Kasumi-1 (cell line): ENCODE results near the gene ATP2A2.

Experiments
- DNase-seq, 2 experiments: peaks; one replicate each; lab custom pipeline; 2025; lab: John Stamatoyannopoulos, UW

The ATP2A2 gene

GRCh38 chr12:110262442-110263388, 18.3 kb upstream of the ATP2A2 start:
- DNase-seq: no peak

DNA sequence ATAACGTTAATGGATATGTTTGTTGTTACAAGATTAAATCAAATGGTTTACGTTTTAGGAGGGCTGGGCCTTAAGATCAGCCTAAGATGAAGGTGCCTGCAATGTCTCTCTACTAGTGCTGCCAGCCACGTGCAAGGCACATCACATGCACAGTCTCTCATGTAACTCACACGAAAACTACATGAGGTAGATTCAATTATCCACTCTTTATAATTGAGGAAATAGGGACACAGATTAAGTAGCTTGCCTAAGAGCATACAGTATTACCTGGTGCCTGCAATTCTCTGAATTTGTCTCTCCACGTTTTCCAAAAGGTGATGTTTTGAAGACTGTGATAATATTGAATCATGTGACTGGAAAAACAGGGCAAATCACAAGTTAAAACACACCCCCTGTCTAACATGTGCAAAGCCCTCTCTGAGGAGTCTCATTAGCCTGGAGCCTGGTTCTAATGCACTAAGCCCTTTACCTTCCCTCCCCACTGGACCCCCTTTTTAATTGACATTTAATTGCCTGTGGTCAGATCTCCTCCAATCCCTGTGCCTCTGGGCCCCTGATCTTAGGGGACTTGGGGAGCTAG, 14.6 kb upstream of the ATP2A2 start:
- no peak for DNase-seq

GRCh38 chr12:110266980-110267620, 13.9 kb upstream of the ATP2A2 start:
- no peak for DNase-seq

- DNase-seq: no peak
These were observed 11.4 kb upstream of the ATP2A2 start for GRCh38 chr12:110269622-110270124.

DNA sequence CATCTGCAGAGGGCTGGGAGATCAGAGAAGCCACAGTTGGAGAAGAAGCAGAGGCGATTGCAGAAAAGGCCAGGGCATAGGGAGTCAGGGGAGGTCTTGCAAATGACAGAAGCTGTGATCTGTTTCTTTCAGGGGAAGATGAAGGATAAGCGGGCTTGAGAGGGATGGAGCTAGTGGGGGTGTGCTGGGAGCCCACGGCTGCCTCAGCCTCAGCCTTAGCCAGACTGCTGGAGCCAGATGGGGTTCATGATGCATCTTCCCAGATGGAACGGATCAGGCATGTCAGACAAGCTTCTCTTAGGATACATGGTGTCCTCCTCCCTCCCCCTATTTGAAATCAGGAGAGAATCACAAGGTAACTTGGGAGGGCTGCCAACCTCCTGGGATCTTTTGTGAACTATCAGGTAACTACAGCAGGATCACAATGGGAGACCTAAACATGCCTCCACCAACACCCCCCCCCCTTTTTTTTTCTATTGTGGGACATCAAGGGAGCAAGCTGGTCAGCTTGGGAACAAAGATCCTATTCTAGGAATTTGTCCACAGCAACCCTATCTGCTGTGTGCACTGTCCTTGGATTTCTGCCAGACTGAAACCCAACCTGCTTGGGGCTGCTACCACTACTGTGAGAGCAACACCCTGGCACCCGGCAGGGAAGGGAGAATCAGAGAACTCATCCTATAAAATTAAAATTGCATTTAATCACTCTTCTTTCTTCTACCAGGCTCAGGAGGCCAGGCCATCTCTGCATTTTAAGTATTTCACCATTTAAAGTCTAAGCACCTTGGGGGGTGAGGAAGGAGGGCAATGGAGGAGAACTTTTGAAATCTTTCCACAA, 10.7 kb upstream of the ATP2A2 start:
- DNase-seq: peak in 1 of 2 experiments; percentile 8

GRCh38 chr12:110271015-110271414, 10.0 kb upstream of the ATP2A2 start:
- no peak for DNase-seq

DNA sequence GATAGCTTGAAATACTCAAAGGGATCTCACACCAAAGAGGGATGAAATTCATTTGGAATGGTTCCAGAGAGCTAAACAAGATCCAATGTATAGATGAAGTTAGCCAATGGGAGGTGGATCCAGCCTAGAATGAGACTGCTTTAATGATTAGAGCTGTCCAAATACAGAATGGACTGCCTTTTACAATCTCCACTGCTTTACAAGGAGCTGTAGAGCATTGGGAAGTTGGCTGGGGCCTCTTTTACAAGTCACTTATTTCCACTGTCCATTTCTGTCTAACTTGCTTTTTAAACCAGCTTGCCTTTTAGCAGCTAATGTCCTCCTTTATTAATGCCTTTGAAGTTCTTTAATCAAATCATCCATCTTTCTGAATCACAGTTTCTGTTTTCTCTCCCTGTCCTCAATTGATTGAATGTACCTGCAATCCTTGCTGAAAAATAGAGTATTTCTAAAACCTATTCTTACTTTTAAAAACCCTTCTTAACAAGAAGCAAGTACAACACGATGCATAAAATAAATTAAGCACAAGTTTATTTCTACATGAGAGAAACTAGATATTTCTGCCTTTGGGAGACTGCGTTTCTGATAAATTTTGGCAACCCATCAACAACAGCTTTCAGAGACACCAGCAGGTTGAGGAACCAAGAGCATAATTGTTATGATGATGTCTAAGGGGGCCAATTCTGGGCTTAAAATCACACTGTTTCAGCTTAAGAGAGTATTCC, 3.4 kb upstream of the ATP2A2 start:
- DNase-seq: no peak

DNA sequence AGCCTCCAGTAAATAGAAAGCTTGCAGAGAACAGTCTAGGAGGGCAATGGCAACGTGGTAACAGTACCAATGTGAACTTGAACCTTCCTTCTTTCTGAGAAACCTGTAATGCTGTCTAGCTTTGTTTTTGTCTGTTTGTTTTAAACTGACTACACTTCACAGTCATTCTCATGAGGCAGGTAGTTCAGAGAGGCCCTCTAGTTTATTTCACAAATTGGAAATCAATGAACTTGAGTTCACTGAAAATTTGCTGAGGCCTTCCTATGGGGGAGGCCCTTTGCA, 2.9 kb upstream of the ATP2A2 start:
- DNase-seq: no peak

GRCh38 chr12:110279566-110280375, 1.3 kb upstream of the ATP2A2 start:
- no peak for DNase-seq

DNA sequence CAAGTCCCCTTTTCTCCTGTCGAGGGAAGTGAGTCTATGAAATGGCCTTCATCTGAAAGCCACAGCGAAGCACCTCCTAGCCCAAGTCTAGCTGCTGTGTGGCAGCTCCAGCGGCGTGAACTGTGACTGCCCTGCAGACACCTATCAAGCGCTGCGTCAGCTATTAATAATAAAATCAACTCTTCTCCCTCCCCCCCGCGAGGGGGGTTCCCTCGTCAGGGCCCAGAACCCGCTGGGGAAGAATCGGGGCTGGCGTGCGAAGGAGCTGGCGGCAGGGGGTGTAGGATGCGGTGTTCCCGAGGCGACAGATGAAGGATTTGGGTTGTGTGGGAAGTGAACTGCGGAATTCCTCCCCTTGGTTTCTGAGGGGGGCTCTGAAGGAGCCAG, 662 bp upstream of the ATP2A2 start:
- peak; percentile 26 to 31 for DNase-seq

GRCh38 chr12:110281549-110282299, 677 bp downstream of the ATP2A2 start:
- DNase-seq: peak; percentile 26 to 50

DNA sequence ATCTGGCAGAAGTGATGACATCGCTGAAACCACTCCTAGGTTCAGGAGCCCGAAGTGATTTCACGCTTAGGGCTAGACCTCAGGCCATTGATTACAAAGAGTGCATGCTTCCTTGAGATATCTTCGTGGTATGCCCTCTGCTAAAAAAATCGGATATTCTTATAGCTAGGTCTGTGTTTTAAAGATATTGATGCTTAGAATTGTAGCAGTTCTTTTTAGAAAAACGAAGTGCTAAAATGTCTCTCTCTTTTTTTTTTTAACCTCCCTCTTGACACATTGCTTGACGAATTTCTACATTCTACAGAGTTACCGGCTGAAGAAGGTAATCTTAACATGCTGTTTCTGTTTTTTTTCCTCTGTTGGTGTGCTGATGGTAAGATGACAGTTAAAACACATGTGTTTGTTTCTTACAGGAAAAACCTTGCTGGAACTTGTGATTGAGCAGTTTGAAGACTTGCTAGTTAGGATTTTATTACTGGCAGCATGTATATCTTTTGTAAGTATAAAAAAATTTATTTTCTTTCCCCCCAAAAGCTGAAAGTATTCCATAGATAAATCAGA, 1.3 kb downstream of the ATP2A2 start:
- DNase-seq: peak in 1 of 2 experiments; percentile 50

GRCh38 chr12:110282956-110283817, 2.1 kb downstream of the ATP2A2 start:
- DNase-seq: peak; percentile 19 to 27

GRCh38 chr12:110284597-110284996, 3.5 kb downstream of the ATP2A2 start:
- no peak for DNase-seq

DNA sequence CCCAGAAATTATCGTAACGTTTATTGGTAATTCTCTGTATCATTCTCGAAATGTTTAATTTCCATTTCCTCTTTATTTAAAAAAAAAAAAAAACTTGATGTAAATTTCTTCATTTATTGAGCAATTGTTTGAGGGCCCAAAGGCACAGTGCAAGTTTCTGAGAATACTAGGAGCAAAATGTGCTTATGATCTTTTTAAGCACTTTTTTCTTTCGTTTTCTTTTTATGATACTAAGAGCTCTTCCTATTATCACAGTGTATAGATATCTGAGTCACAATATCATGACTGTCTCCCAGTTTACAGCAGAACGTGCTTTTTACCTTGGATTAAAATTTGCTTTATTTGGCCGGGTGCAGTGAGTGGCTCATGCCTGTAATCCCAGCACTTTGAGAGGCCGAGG, 5.6 kb downstream of the ATP2A2 start:
- no peak for DNase-seq

- no peak for DNase-seq
These were observed 6.9 kb downstream of the ATP2A2 start for GRCh38 chr12:110287986-110288385.

GRCh38 chr12:110289044-110289710, 8.1 kb downstream of the ATP2A2 start:
- DNase-seq: no peak

DNA sequence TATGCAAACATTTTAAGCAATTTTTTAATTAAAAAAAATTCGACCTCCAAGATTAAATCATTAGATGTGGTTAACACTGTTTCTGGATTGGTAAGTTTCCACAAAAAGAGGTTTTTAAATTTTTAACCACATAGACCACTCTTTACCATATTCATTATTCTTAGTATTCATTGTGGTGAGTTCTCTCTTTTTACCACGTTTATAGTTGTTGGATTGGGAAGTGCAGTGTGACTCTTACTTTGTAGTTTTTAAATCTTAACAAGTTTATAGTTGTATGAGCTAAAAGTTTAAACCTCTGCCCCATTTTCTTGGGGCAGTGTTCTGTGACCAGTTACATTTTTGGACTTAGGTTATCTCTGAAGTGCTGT, 8.6 kb downstream of the ATP2A2 start:
- no peak for DNase-seq
